ENCODE data around the gene FAM181A.

The FAM181A gene

GRCh38 chr14:93978735-93979134 is 51.6 kb downstream of the FAM181A start:
- DNase-seq (ENCODE audit: low read depth), result no peak
